H9 (cell line): ENCODE measurements around the gene ANKRD44. TPM values are rescaled to one million over a fixed set of nuclear protein-coding genes. Genes with fewer than 3 reads are reported as not detected.

Experiments
- DNase-seq: peaks from one replicate; pipeline ENCODE4 v3.0.0-alpha.2; 2017
- H2AFZ ChIP-seq: one replicate; pipeline ENCODE4 v1.6.1; 2013; ENCODE audit warnings: mild to moderate bottlenecking, low read length, control low read depth, moderate library complexity
- H2AK5ac ChIP-seq: 2 replicates; pipeline ENCODE4 v1.6.1; 2013; ENCODE audit warnings: low read length, control low read depth, mixed read lengths; ENCODE audit not compliant: insufficient read length
- H2BK120ac ChIP-seq: one replicate; pipeline ENCODE4 v1.6.1; 2013; ENCODE audit warnings: low read depth, mild to moderate bottlenecking, low read length, control low read depth, inconsistent platforms; ENCODE audit not compliant: poor library complexity, severe bottlenecking
- H2BK12ac ChIP-seq: 2 replicates; pipeline ENCODE4 v1.6.1; 2013; ENCODE audit warnings: low read length, control low read depth, mixed read lengths, low read depth; ENCODE audit not compliant: insufficient read length
- H2BK15ac ChIP-seq: 2 replicates; pipeline ENCODE4 v1.6.1; 2013; ENCODE audit warnings: low read depth, low read length, control low read depth
- H2BK20ac ChIP-seq: one replicate; pipeline ENCODE4 v1.6.1; 2013; ENCODE audit warnings: low read depth, mild to moderate bottlenecking, low read length, control low read depth, inconsistent platforms; ENCODE audit not compliant: poor library complexity, severe bottlenecking
- H2BK5ac ChIP-seq: 2 replicates; pipeline ENCODE4 v1.6.1; 2013; ENCODE audit warnings: low read length, control low read depth, mixed read lengths; ENCODE audit not compliant: insufficient read length
- H3K14ac ChIP-seq: 2 replicates; pipeline ENCODE4 v1.6.1; 2013; ENCODE audit warnings: low read length, control low read depth; ENCODE audit not compliant: insufficient read depth
- H3K18ac ChIP-seq: 2 replicates; pipeline ENCODE4 v1.6.1; 2013; ENCODE audit warnings: low read depth, mild to moderate bottlenecking, mixed read lengths, low read length, control low read depth; ENCODE audit not compliant: insufficient read length
- H3K23ac ChIP-seq: 2 replicates; pipeline ENCODE4 v1.6.1; 2013; ENCODE audit warnings: low read length, control low read depth, mixed read lengths, low read depth; ENCODE audit not compliant: insufficient read length
- H3K23me2 ChIP-seq: 2 replicates; pipeline ENCODE4 v1.6.1; 2013; ENCODE audit warnings: low read depth, mild to moderate bottlenecking, mixed read lengths, low read length, control low read depth; ENCODE audit not compliant: insufficient read length, poor library complexity, severe bottlenecking
- H3K27ac ChIP-seq: 2 replicates; pipeline ENCODE4 v1.5.1; 2013; ENCODE audit warnings: low read length, control low read depth, mixed read lengths, low read depth; ENCODE audit not compliant: insufficient read length
- H3K27me3 ChIP-seq: 2 replicates; pipeline ENCODE4 v1.6.1; 2013; ENCODE audit warnings: low read length, control low read depth, inconsistent platforms; ENCODE audit not compliant: insufficient read depth
- H3K4ac ChIP-seq: 2 replicates; pipeline ENCODE4 v1.6.1; 2013; ENCODE audit warnings: low read depth, mild to moderate bottlenecking, control low read depth, inconsistent platforms, low read length, moderate library complexity
- H3K4me1 ChIP-seq: 2 replicates; pipeline ENCODE4 v1.6.1; 2013; ENCODE audit warnings: low read length, control low read depth, inconsistent platforms; ENCODE audit not compliant: insufficient read depth
- H3K4me2 ChIP-seq: 2 replicates; pipeline ENCODE4 v1.6.1; 2013; ENCODE audit warnings: low read length, control low read depth, mixed read lengths; ENCODE audit not compliant: insufficient read length, insufficient read depth
- H3K56ac ChIP-seq: 2 replicates; pipeline ENCODE4 v1.6.1; 2013; ENCODE audit warnings: low read depth, mild to moderate bottlenecking, mixed read lengths, low read length, control low read depth; ENCODE audit not compliant: insufficient read length
- H3K79me1 ChIP-seq: 2 replicates; pipeline ENCODE4 v1.6.1; 2013; ENCODE audit warnings: low read depth, mild to moderate bottlenecking, moderate library complexity, low read length, control low read depth, inconsistent platforms; ENCODE audit not compliant: insufficient read depth, poor library complexity, severe bottlenecking
- H3K79me2 ChIP-seq: 2 replicates; pipeline ENCODE4 v1.6.1; 2013; ENCODE audit warnings: low read length, control low read depth, inconsistent platforms; ENCODE audit not compliant: insufficient read depth
- H3K9ac ChIP-seq: 2 replicates; pipeline ENCODE4 v1.6.1; 2013; ENCODE audit warnings: low read length, control low read depth, mixed read lengths; ENCODE audit not compliant: insufficient read length; ENCODE audit errors: extremely low read depth
- H3K9me3 ChIP-seq: one replicate; pipeline ENCODE4 v1.6.1; 2013; ENCODE audit warnings: low read depth, low read length, inconsistent platforms; ENCODE audit not compliant: control insufficient read depth
- H3T11ph ChIP-seq: one replicate; pipeline ENCODE4 v1.6.1; 2013; ENCODE audit warnings: mild to moderate bottlenecking, low read length, control low read depth, inconsistent platforms
- H4K20me1 ChIP-seq: one replicate; pipeline ENCODE4 v1.6.1; 2013; ENCODE audit not compliant: control insufficient read depth, insufficient read length, insufficient read depth
- H4K5ac ChIP-seq: 2 replicates; pipeline ENCODE4 v1.6.1; 2013; ENCODE audit warnings: low read depth, mild to moderate bottlenecking, mixed read lengths, low read length, control low read depth; ENCODE audit not compliant: insufficient read length
- H4K8ac ChIP-seq: replicated peaks from 2 replicates; pipeline ENCODE4 v1.6.1; 2013; ENCODE audit warnings: low read length, control low read depth, mixed read lengths, low read depth; ENCODE audit not compliant: insufficient read length
- H4K91ac ChIP-seq: 2 replicates; pipeline ENCODE4 v1.6.1; 2013; ENCODE audit warnings: low read depth, mild to moderate bottlenecking, moderate library complexity, mixed read lengths, low read length, control low read depth; ENCODE audit not compliant: insufficient read length
- H3K27ac Mint-ChIP-seq, 3 experiments: 2 replicates in 2 of 3; 3 replicates in 1 of 3; pipeline ENCODE4 v1.8.0; 2020 to 2021; ENCODE audit warnings: mixed read lengths in 3 of 3, mild to moderate bottlenecking in 1 of 3, moderate library complexity in 1 of 3
- H3K27me3 Mint-ChIP-seq: 2 replicates; pipeline ENCODE4 v1.8.0; 2021; ENCODE audit warnings: low read depth, mild to moderate bottlenecking, moderate library complexity, mixed read lengths
- H3K36me3 Mint-ChIP-seq, 3 experiments: 2 replicates in 2 of 3; 3 replicates in 1 of 3; pipeline ENCODE4 v1.8.0; 2020 to 2021; ENCODE audit warnings: low read depth in 3 of 3, mixed read lengths in 3 of 3; ENCODE audit not compliant: insufficient read depth in 1 of 3
- H3K4me1 Mint-ChIP-seq, 2 experiments: 2 replicates each; pipeline ENCODE4 v1.8.0; 2020; ENCODE audit warnings: mixed read lengths in 2 of 2
- H3K4me3 Mint-ChIP-seq, 2 experiments: 2 replicates in 1 of 2; 3 replicates in 1 of 2; pipeline ENCODE4 v1.8.0; 2020 to 2021; ENCODE audit warnings: mild to moderate bottlenecking in 2 of 2, mixed read lengths in 2 of 2, moderate library complexity in 1 of 2
- H3K9me3 Mint-ChIP-seq, 2 experiments: 2 replicates in 1 of 2; 3 replicates in 1 of 2; pipeline ENCODE4 v1.8.0; 2020; ENCODE audit warnings: mild to moderate bottlenecking in 2 of 2, mixed read lengths in 2 of 2, moderate library complexity in 1 of 2
- CTCF ChIP-seq: fragments of 200-600 bp; sonication (generic); conservative IDR thresholded peaks from 3 replicates; pipeline ENCODE4 v1.8.0; 2021; ENCODE audit warnings: antibody characterized with exemption, mild to moderate bottlenecking
- WGBS: extraction: QIAGEN DNeasy Blood & Tissue Kit; methylation state at CpG from one replicate; pipeline ENCODE4 v1.1.7; 2013; ENCODE audit warnings: missing lambda C conversion rate, low lambda C conversion rate, mixed read lengths; ENCODE audit not compliant: insufficient read length; ENCODE audit errors: extremely low coverage; 5-methylcytosine and 5-hydroxymethylcytosine counted together
- total RNA-seq: library from RNA; stranded (reverse); gene quantifications from 2 replicates; pipeline ENCODE4 v1.2.1, GENCODE V29; 2021

The ANKRD44 gene
- total RNA-seq, 1 experiment from 2014 or later: 1.9 TPM

- Histone ChIP-seq H4K91ac (no peak overlapping the region), H3T11ph (no peak overlapping the region), H4K5ac (no peak overlapping the region), H3K9me3 (no peaks in the 10 kb centered on the region), H2BK12ac (no peak overlapping the region), H3K27ac (no peak overlapping the region), H3K4ac (no peak overlapping the region), H3K14ac (no peak overlapping the region), H3K79me1 (no peaks in the 10 kb centered on the region), H3K4me1 (no peaks in the 10 kb centered on the region), H3K9ac (no peak overlapping the region), H3K56ac (no peak overlapping the region), H3K23ac (no peak overlapping the region), H2BK20ac (no peak overlapping the region), H4K20me1 (no peaks in the 10 kb centered on the region), H3K18ac (no peak overlapping the region), H3K23me2 (no peaks in the 10 kb centered on the region), H2BK120ac (no peak overlapping the region), H3K4me2 (no peak overlapping the region), H4K8ac (no peak overlapping the region), H2BK15ac (no peak overlapping the region), H2AK5ac (no peak overlapping the region), H2BK5ac (no peak overlapping the region), H3K79me2 (no peaks in the 10 kb centered on the region), H3K27me3 (no peaks in the 10 kb centered on the region), H2AFZ (no peak overlapping the region)
- Mint-ChIP-seq H3K27ac (no peak overlapping the region; a peak in 1 of 7 replicates), H3K4me3 (no peak overlapping the region), H3K4me1 (peaks cover 0 to 4% of the 10 kb centered on the region in 2 experiments; a peak in 1 of 4 replicates), H3K9me3 (no peaks in the 10 kb centered on the region), H3K27me3 (no peaks in the 10 kb centered on the region), H3K36me3 (no peaks in the 10 kb centered on the region)
- DNase-seq: no peak
- WGBS: no CpG with 5 or more reads among the region's 6 CpGs
- TF ChIP-seq CTCF: no peak
Observed at GRCh38 chr2:197274349-197274748, 36.2 kb downstream of the ANKRD44 start.
